IPS-11a (cell line): ENCODE measurements around the gene GMPS.
"Not testable (repeated sequence)": the region's sequence is repeated elsewhere in the genome, so short reads cannot be mapped to it uniquely, and the experiment has no call there.

Experiments used
- H3K4me3 ChIP-seq: one replicate; pipeline ENCODE4 v1.5.1; 2013; ENCODE audit warnings: low read depth, low read length, control low read depth

The GMPS gene

DNA sequence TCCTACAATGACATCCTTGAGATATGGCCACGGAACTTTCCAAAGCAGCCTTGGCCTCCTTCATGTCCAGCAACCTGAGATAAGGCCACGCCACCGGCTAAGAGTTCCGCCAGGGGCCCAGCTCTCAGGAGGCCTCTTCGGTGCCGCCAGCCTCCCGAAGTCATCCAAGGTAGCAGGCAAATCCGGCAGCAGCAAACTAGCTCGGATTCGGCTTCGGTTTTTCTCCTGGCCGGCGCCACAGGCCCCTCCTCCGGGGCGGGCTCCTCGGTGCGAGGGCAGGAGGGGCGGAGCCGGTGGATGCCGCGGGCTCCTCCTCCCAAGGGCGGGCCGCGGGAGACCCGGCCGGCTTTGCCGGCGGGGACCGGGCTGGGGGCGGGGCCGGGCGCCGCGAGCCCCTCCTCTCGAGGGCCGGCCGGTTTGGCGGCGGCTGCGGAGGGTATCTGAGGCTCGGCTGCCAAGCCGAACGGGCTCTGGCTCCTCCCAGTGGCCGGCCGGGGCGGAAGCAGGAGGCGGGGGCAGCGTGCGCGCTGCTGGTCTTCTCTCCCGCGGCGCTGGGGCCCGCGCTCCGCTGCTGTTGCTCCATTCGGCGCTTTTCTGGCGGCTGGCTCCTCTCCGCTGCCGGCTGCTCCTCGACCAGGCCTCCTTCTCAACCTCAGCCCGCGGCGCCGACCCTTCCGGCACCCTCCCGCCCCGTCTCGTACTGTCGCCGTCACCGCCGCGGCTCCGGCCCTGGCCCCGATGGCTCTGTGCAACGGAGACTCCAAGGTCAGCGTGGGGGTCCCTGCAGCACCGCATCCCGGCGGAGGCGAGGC lies at the start of gene GMPS:
TSS of gene GMPS (plus strand) at position 518 of the 812 bp plus-strand sequence. CDS start at position 739, 221 bp downstream.
- H3K4me3 ChIP-seq, result peak within 1 kb of the TSS; percentile 73

DNA sequence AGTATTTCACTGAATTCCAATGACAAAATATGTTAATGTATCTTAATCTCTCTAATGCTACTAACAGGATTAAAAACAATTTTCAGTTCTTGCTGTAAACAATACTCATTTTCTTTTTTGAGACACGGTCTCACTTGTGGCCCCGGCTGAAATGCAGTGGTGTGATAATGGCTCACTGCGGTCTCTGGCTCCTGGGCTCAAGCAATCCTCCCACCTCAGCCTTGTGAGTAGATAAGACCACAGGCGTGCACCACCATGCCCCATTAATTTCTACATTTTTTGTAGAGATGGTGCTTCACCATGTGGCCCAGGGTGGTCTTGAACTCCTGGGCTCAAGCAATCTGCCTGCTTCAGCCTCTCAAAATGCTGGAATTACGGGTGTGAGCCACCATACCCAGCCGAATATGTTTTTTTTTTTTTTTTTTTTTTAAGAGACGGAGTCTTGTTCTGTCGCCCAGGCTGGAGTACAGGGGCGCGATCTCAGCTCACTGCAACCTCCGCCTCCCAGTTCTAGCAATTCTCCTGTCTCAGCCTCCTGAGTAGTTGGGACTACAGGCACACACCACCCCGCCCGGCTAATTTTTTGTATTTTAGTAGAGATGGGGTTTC lies 41.9 kb upstream of the GMPS start:
- not testable (repeated sequence) for H3K4me3 ChIP-seq

GRCh38 chr3:155835341-155836071 lies 34.9 kb upstream of the GMPS start:
- H3K4me3 ChIP-seq, result no peak overlapping the region

DNA sequence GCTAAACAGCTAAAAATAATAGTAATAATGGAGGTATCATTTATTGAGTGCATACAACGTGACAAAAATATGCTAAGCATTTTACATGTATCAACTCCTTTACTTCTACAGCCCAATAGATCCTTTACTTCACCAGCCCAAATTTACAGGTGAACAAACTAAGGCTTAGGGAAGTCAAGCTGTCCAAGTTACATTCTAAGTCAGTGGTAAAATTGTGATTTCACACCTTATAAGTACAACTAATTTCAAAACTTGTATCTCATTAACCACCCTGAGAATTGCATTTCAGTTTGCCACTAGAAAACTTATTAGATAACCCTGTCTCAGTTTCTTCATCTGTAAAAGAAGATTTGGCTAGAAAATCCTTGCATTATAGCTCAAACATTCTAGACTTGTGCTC lies 26.9 kb upstream of the GMPS start:
- no peak overlapping the region for H3K4me3 ChIP-seq

DNA sequence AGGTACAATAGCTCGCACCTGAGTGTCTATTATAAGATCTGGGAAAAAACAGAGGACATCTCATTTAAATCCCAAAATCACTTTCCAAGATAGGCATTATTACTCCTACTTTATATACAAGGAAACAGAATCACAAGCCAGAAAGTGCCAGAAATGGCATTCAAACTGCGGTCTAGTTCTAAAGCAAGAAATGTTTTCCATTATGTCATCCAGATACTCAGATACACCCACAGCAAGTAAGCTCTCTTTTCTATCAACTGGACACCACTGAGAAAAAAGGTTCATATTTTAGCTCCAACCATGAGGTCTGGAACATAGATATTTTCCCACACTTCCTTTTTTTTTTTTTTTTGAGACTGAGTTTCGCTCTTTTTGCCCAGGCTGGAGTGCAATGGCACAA lies 24.3 kb upstream of the GMPS start:
- H3K4me3 ChIP-seq, result no peak overlapping the region

- no peak overlapping the region for H3K4me3 ChIP-seq
Observed at GRCh38 chr3:155847993-155848392, 22.5 kb upstream of the GMPS start.

DNA sequence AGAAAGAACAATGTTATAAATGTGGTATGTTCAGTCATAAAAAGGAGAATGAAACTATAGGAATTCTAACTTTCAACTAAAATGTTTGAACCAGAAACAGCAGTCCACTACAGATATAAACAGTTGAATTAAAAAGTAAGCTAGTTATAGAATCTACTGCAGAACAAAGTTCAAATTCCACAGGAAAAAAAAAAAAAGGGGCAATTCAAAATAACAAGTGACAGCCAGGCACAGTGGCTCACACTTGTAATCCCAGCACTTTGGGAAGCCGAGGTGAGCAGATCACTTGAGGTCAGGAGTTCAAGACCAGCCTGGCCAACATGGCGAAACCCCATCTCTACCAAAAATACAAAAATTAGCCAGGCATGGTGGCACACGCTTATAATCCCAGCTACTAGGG lies 21.0 kb upstream of the GMPS start:
- H3K4me3 ChIP-seq, result not testable (repeated sequence)

GRCh38 chr3:155852341-155852740 lies 18.1 kb upstream of the GMPS start:
- peak overlapping the region; percentile 94 for H3K4me3 ChIP-seq

DNA sequence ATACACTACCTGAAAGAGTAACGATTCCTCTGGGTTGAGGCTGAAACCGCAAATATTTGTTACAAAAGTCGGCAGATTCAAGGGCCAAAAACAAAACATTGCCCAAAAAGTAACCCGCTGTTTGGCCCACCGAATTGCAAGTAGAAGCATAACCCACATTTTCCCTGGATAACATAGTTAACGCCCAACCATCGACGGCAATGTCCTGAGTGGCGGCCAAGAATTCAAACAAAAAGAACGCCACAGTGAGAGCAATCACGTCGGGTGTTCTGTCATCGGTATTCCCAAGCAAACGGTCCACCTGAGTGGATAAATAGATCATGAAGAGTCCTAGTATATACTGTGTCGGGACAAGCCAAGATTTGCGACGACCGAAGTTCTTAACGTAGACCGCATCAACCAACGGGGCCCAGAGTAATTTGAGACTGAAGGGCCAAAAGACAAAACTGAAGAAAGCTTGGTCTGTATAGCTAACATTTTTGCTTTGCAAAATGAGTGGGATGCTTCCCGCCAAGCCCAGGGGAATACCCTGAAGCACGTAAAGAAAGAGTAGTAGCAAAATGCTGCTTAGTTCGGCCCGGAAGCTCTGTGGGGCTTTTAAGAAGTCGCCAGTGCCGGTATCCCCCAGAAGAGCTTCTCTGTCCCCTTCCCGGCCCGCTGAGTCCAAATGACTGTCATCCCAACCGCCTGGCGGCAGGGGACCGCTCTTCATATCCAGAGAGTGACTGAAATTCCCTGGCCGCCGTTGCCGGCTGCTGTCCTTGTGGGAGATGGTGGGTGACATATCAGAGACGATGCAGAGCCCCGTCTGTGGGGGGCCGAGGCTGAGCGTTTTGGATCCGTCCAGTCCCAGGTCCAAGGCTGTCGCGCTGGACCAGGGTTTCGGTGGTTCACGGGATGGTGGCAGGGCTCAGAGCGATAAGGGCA lies 17.0 kb upstream of the GMPS start:
- peak overlapping the region; percentile 94 for H3K4me3 ChIP-seq

- peak within 1 kb of the TSS; percentile 94 for H3K4me3 ChIP-seq
Observed at GRCh38 chr3:155854141-155854940, 16.1 kb upstream of the GMPS start, which contains the start of gene SLC33A1. TSS of gene SLC33A1 (minus strand) at chr3:155854427. CDS start at chr3:155853997, 430 bp downstream.

DNA sequence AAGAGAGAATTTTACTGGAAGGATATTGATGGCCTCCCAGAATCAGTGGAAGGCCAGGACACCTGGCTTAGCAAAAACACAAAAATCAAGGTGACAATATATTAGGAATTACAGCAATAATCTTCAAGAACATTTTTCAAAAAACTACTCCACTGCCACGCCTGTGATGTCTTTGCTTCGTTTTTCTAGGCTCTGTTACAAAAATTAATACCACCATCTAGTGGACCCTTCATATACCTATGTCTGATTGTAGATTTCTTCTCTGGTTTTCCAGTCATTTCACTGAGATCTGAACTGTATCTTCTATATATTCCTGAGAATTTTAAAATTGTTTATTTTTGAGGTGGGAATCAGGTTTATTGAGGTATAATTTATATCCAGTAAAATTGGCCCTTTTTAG lies 10.6 kb upstream of the GMPS start:
- H3K4me3 ChIP-seq, result no peak overlapping the region

GRCh38 chr3:155860424-155860823 lies 10.0 kb upstream of the GMPS start:
- H3K4me3 ChIP-seq, result not testable (repeated sequence)

DNA sequence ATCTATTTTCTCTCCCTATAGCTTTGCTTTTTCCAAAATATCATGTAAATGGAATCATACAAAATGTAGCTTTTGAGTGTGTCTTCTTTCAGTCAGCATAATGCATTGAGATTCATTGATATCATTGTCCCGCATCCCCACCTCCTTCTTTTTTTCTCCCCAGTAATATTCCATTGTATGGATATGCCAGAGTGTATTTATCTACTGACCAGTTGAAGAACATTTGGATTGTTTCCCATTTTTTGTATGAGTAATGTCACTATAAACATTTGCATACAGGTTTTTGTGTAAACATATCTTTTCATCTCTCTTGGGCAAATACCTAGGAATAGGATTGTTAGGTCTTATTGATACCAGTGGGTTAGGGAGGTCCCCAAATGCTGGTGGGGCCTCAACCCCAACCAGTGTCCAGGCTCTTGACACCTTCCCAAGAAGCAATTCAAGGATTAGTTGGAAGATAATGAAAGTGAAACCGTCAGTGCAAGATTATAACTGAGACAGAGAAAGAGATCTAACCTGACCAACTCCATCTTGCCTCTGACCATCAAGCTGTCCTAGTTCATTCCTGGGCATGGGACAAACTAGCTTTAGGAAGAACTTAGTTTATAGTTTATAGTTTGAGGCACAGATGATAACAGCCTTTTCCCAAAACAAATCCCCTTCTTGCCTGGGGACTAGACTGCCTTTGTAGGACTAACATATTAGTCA lies 8.8 kb upstream of the GMPS start:
- no peak overlapping the region for H3K4me3 ChIP-seq

DNA sequence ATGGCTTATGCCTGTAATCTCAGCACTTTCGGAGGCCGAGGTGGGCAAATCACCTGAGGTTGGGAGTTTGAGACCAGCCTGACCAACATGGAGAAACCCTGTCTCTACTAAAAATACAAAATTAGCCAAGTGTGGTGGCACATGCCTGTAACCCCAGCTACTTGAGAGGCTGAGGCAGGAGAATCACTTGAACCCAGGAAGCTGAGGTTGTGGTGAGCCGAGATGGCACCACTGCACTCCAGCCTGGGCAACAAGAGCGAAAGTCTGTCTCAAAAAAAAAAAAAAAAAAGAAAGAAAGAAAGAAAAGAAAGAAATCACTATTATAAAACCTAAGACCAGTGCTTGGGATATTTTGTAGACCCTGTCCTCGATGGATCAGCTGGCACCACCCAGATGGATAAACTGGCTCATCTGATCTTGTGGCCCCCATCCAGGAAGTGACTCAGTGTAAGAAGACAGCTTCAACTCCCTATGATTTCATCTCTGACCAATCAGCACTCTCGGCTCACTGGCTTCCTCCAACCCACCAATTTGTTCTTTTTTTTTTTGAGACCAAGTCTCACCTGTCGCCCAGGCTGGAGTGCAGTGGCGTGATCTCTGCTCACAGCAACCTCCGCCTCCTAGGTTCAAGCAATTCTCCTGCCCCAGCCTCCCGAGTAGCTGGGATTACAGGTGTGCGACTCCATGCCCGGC lies 8.0 kb upstream of the GMPS start:
- H3K4me3 ChIP-seq, result not testable (repeated sequence)

DNA sequence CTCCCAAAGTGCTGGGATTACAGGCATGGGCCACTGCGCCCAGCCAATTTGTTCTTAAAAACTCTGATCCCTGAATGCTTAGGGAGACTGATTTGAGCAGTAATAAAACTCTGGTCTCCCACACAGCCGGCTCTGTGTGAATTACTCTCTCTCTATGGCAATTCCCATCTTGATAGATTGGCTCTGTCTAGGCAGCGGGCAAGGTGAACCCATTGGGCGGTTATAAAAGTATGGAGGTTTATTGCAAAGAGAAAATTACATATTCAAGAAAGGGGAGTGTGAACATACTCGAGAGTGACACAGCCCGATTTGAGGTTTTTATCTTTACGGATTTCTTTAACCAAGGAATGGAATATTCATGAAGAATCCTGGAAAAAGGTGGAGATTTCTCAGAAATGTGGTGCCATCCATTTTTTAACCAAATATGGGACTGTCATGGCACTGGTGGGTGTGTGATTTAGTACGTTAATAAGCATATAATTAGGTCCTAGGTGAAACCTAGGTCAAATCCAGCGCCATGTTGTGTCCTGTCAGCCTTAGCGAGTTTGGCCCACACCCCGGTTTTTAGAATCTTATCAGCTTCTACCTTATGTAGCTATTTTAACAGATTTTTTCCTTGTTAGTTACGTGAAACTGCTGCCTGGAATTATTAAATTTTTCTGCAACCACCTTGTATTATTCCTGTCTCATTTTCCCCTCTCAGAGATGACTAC lies 7.2 kb upstream of the GMPS start:
- no peak overlapping the region for H3K4me3 ChIP-seq

- H3K4me3 ChIP-seq, result peak overlapping the region; percentile 33
Observed at GRCh38 chr3:155869691-155870090, 759 bp upstream of the GMPS start.

DNA sequence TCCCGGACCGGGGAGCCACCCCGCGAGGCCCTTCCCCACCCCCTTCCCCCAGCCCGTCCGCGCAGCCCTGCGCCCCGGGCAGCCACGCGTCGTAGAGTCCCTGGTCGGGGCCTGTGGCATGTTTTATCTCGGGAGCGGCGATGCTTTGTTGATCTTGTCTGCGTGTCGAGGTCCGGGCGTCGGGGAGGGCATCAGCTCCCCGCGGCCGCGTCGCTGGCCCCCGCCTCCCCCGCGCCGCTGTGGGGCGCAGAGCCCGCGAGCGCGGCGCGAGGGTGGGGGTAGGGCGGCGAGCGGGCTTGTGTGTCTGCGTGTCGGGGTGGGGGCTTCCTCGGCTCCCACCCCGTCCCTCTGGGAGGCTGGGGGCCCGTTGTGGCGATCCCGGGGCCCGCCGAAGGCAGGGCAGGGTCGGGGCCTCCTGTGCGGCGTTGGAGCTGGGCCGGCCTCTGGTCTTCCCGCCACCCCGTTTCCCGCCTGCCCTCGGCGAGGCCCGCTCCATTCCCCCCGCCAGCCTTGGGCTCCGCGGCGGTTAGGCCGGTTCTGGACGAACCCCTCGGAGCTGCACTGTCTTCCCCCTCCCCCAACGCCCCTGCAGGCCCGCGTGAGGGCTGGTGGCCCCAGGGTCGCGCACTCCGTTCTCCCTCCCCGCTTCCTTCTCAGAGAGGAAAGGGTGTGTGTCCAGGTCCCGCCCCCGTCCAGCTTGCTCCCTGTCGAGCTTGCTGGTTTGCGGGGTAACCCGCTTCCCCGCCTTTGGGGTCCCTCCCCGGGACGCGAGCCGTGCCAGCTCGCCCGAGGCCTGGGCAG lies 695 bp downstream of the GMPS start:
- peak overlapping the region; percentile 73 for H3K4me3 ChIP-seq
